Right lobe of liver (tissue), 4 donors: ENCODE measurements around the gene SLC44A2.

Source experiments
- CTCF ChIP-seq, 4 donors: fragments of 200-600 bp in 3 of 4; fragments of 450-650 bp in 1 of 4; IDR thresholded peaks; one replicate each; pipeline versions ENCODE4 v1.5.1 to v1.8.0; 2016 to 2022; ENCODE audit warnings: antibody characterized with exemption in 4 of 4, mild to moderate bottlenecking in 2 of 4
- POLR2A ChIP-seq: fragments of 450-650 bp; IDR thresholded peaks from one replicate; pipeline ENCODE4 v1.6.1; 2017; ENCODE audit warnings: antibody characterized with exemption, mild to moderate bottlenecking
- donor health status: DM: no; HTN: no; CAD: no.
- donor health status: DM: no; HTN: no; CAD: no.
- donor health status: DM: no; HTN: yes; CAD: no.

DNA sequence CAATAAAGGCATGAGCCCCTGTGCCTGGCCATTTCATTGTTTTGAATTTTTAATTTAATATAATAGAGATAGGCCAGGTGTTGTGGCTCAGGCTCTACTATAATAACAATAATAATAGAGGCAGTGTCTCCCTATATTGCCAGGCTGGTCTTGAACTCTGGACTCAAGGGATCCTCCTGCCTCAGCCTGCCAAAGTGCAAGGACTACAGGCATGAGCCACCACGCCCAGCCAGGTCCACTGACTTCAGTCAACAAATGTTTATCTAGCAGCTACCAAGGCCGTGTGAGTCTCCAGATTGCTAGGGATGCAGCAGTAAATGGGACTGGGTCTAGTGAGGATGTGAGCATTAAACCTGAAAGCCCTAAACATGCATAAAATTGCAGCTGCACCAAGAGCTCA is 15.0 kb downstream of the SLC44A2 start:
- TF ChIP-seq CTCF (IDR thresholded peaks at IDR 0.05), result no peak
- TF ChIP-seq POLR2A, result no peak
